Measurements from ENCODE around the gene UBE2Q2. TPM values are rescaled to one million over a fixed set of nuclear protein-coding genes. Genes with fewer than 3 reads are reported as not detected.
"Not testable (repeated sequence)": the region's sequence is repeated elsewhere in the genome, so short reads cannot be mapped to it uniquely, and the experiment has no call there.

UBE2Q2 gene
- total RNA-seq, 1 donor from 2014 or later: 53.2 TPM

DNA sequence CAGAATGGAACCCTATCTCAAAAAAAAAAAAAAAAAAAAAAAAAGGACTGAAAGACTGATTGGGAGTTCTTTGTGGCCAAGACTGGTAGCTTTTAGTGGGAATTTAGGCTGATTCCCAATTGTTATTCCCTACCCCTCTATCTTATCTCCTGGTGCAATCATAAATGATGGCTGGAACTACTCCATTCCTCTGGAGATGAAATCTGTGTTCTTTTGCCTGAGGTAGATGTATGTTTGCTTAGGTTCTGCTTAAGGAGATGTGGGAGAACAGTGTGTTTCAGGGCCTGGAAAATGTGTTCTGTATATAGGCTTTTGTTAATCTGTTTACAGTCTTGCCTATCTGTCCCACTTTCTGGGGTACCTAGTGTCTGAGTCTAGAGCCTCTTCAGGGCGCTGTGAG lies 19.5 kb downstream of the UBE2Q2 start:
- no peak overlapping the region for H3K9ac ChIP-seq (ENCODE audit: low read depth in 1 of 3, low read length in 3 of 3)
- no peaks in the 10 kb centered on the region for H3K27me3 ChIP-seq (ENCODE audit: control insufficient read depth in 3 of 3, insufficient read depth in 3 of 3, low read length in 3 of 3)
- no peak overlapping the region for H3K27ac ChIP-seq (ENCODE audit: low read depth, low read length)
- H3K4me1 ChIP-seq (ENCODE audit: control insufficient read depth in 3 of 3, insufficient read depth in 3 of 3, low read length in 3 of 3): peaks cover 0 to 5% (median 3%) of the 10 kb centered on the region in 3 donors
- no peaks in the 10 kb centered on the region for H3K9me3 ChIP-seq (ENCODE audit: control insufficient read depth in 3 of 3, low read length in 3 of 3)
- H3K4me3 ChIP-seq (ENCODE audit: low read length in 3 of 3): no peak overlapping the region
- H3K36me3 ChIP-seq (ENCODE audit: control insufficient read depth in 3 of 3, insufficient read depth in 3 of 3, low read length in 3 of 3): peaks cover 0 to 3% (median 0%) of the 10 kb centered on the region in 3 donors

DNA sequence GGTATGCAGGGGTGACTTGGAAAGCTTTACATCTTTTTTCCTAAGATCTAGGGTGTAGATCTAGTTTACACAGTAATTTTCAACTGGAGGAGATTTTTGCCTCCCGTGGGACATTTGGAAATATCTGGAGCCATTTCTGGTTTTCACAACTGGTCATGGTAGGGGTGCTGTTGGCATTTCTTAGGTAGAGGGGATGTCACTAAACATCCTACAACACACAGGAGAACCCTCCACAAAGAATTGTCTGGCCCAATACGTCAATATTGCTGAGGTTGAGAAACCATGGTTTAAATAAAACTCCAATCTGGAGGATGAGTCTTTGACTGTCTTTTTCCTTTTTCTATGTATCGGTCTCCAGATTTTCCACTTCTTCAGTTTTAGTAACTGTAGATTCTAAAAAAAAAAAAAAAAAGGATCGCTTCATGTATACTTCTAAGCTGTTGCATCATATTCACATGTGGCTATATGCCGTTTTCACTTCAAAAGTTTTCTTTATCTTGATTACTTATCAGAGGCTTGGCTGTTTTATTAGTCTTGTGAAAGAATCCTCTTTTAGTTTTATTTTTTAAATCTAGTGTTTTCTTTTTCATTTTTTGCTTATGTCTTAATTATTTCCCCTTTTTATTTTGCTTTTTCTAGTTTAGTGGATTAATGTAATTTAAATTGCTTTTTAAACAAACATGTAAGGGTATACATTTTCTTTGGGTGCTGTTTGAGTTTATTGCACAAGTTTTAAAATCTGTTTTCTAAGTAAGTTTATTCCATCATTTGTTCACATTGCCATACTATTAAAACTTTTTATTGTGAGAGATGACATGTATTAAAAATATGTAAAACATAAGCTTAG lies 21.2 kb downstream of the UBE2Q2 start:
- Histone ChIP-seq H3K27me3 (ENCODE audit: control insufficient read depth in 3 of 3, insufficient read depth in 3 of 3, low read length in 3 of 3) (no peaks in the 10 kb centered on the region), H3K27ac (ENCODE audit: low read depth, low read length) (no peak overlapping the region)

DNA sequence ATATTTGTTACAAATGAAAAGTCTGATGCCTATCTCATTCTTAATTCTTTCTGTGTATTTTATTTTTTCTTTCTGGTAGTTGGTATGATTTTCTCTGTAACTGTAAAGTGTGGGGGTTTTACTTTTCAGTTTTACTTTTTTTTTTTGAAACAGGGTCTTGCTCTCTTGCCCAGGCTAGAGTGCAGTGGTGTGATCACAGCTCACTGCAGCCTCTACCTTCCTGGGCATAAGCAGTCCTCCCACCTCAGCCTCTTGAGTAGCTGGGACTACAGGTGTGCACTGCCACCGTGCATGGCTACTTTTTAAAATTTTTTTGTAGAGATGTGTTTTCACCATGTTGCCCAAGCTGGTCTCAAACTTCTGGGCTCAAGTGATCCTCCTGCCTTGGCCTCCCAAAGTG lies 22.8 kb downstream of the UBE2Q2 start:
- not testable (repeated sequence) for H3K36me3 ChIP-seq (ENCODE audit: control insufficient read depth in 3 of 3, insufficient read depth in 3 of 3, low read length in 3 of 3); H3K4me1 ChIP-seq (ENCODE audit: control insufficient read depth in 3 of 3, insufficient read depth in 3 of 3, low read length in 3 of 3); H3K27ac ChIP-seq (ENCODE audit: low read depth, low read length)

More for the DNA sequence above, 21.2 kb downstream of the UBE2Q2 start:
- no peak overlapping the region for H3K9ac ChIP-seq (ENCODE audit: low read depth in 1 of 3, low read length in 3 of 3)
- H3K4me3 ChIP-seq (ENCODE audit: low read length in 3 of 3): no peak overlapping the region
- H3K9me3 ChIP-seq (ENCODE audit: control insufficient read depth in 3 of 3, low read length in 3 of 3): no peaks in the 10 kb centered on the region
- peaks cover 0 to 3% (median 0%) of the 10 kb centered on the region in 3 donors for H3K36me3 ChIP-seq (ENCODE audit: control insufficient read depth in 3 of 3, insufficient read depth in 3 of 3, low read length in 3 of 3)
- peaks cover 0 to 5% (median 3%) of the 10 kb centered on the region in 3 donors for H3K4me1 ChIP-seq (ENCODE audit: control insufficient read depth in 3 of 3, insufficient read depth in 3 of 3, low read length in 3 of 3)

DNA sequence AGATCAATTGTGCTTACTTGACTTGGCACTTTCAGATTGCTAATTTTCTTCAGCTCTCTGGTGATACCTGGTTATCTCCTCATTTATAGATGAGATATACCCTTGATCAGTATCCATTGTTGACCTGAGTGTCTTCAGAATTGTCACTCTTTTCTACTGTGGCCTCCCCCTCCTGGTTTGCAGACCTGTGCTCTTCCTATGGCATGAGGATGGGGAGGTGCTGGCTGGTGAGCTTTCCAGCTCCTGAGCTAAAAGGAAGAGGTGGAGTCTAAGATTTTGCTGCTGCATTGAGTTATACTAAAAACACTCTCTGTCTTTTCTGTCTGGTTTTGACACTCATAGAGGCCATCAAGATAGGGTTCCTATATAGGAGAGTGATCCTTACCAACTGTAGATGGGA lies 23.7 kb downstream of the UBE2Q2 start:
- Histone ChIP-seq H3K4me1 (ENCODE audit: control insufficient read depth in 3 of 3, insufficient read depth in 3 of 3, low read length in 3 of 3) (peaks cover 0 to 1% (median 0%) of the 10 kb centered on the region in 3 donors), H3K27ac (ENCODE audit: low read depth, low read length) (no peak overlapping the region), H3K9me3 (ENCODE audit: control insufficient read depth in 3 of 3, low read length in 3 of 3) (no peaks in the 10 kb centered on the region), H3K9ac (ENCODE audit: low read depth in 1 of 3, low read length in 3 of 3) (no peak overlapping the region), H3K4me3 (ENCODE audit: low read length in 3 of 3) (no peak overlapping the region), H3K27me3 (ENCODE audit: control insufficient read depth in 3 of 3, insufficient read depth in 3 of 3, low read length in 3 of 3) (no peaks in the 10 kb centered on the region), H3K36me3 (ENCODE audit: control insufficient read depth in 3 of 3, insufficient read depth in 3 of 3, low read length in 3 of 3) (peaks cover 0 to 7% (median 0%) of the 10 kb centered on the region in 3 donors)

More for the DNA sequence above, 22.8 kb downstream of the UBE2Q2 start:
- not testable (repeated sequence) for H3K4me3 ChIP-seq (ENCODE audit: low read length in 3 of 3); H3K27me3 ChIP-seq (ENCODE audit: control insufficient read depth in 3 of 3, insufficient read depth in 3 of 3, low read length in 3 of 3); H3K9me3 ChIP-seq (ENCODE audit: control insufficient read depth in 3 of 3, low read length in 3 of 3); H3K9ac ChIP-seq (ENCODE audit: low read depth in 1 of 3, low read length in 3 of 3)

DNA sequence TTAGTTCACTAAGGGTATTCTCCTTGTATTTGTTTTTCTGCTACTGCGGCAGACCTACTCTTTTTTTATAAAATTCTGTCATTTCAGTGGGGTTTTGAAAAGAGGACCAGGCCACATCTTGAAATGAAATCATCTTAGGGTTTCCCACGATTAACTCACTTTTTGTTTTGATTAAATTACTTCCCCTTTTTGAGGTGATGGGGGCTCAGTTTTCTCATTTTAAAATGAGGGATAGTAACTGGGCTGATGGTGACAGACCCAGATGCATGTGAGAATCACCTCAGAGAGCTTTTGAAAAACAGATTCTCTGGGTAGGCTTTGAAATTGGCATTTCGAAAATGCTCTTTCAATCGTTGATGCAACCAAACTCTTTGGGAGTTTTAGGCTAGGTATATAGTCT lies 24.2 kb downstream of the UBE2Q2 start:
- H3K36me3 ChIP-seq (ENCODE audit: control insufficient read depth in 3 of 3, insufficient read depth in 3 of 3, low read length in 3 of 3): peaks cover 0 to 5% (median 0%) of the 10 kb centered on the region in 3 donors
- no peaks in the 10 kb centered on the region for H3K9me3 ChIP-seq (ENCODE audit: control insufficient read depth in 3 of 3, low read length in 3 of 3)
- no peak overlapping the region for H3K4me3 ChIP-seq (ENCODE audit: low read length in 3 of 3)
- no peak overlapping the region for H3K9ac ChIP-seq (ENCODE audit: low read depth in 1 of 3, low read length in 3 of 3)
- no peaks in the 10 kb centered on the region for H3K27me3 ChIP-seq (ENCODE audit: control insufficient read depth in 3 of 3, insufficient read depth in 3 of 3, low read length in 3 of 3)
- no peaks in the 10 kb centered on the region for H3K4me1 ChIP-seq (ENCODE audit: control insufficient read depth in 3 of 3, insufficient read depth in 3 of 3, low read length in 3 of 3)
- H3K27ac ChIP-seq (ENCODE audit: low read depth, low read length): no peak overlapping the region

DNA sequence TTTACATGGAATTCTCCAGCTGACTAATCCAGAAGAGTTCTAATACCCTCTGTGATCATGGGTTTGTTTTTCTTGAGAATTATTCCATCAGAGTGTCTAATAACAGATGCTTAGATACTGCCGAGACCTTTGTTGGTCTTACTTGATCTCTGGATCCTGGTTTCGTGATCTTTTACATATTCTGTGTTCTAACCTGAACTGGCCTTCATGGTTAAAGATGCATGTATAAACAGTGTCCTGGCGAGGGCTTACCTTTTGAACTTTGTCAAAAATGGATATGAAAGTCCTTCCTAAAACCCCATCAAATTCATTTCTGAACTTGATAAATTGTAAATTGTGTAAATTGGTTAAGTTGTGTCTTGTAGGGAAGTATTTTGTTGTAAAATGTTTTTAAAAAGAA lies 24.8 kb downstream of the UBE2Q2 start:
- no peaks in the 10 kb centered on the region for H3K9me3 ChIP-seq (ENCODE audit: control insufficient read depth in 3 of 3, low read length in 3 of 3)
- H3K27ac ChIP-seq (ENCODE audit: low read depth, low read length): no peak overlapping the region
- H3K9ac ChIP-seq (ENCODE audit: low read depth in 1 of 3, low read length in 3 of 3): no peak overlapping the region
- H3K4me1 ChIP-seq (ENCODE audit: control insufficient read depth in 3 of 3, insufficient read depth in 3 of 3, low read length in 3 of 3): no peaks in the 10 kb centered on the region
- H3K27me3 ChIP-seq (ENCODE audit: control insufficient read depth in 3 of 3, insufficient read depth in 3 of 3, low read length in 3 of 3): no peaks in the 10 kb centered on the region
- peaks cover 0 to 5% (median 0%) of the 10 kb centered on the region in 3 donors for H3K36me3 ChIP-seq (ENCODE audit: control insufficient read depth in 3 of 3, insufficient read depth in 3 of 3, low read length in 3 of 3)
- H3K4me3 ChIP-seq (ENCODE audit: low read length in 3 of 3): no peak overlapping the region

DNA sequence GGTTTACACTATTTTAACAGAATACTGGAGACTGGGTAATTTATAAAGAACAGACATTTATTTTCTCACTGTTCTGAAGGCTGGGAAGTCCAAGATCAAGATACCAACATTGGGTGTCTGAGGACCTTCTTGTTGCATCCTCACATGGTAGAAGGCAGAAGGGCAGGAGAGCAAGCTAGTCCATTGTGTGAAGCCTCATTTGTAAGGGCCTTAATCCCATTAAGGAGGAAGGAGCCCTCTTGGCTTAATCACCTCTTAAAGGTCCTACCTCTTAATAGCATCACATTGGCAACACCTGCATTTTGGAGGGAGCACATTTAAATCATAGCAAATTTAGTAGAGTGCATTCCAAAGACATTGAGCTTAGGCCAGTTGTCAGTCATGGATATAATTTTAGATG lies 26.2 kb downstream of the UBE2Q2 start:
- no peaks in the 10 kb centered on the region for H3K9me3 ChIP-seq (ENCODE audit: control insufficient read depth in 3 of 3, low read length in 3 of 3)
- no peaks in the 10 kb centered on the region for H3K4me1 ChIP-seq (ENCODE audit: control insufficient read depth in 3 of 3, insufficient read depth in 3 of 3, low read length in 3 of 3)
- no peaks in the 10 kb centered on the region for H3K27me3 ChIP-seq (ENCODE audit: control insufficient read depth in 3 of 3, insufficient read depth in 3 of 3, low read length in 3 of 3)
- H3K9ac ChIP-seq (ENCODE audit: low read depth in 1 of 3, low read length in 3 of 3): no peak overlapping the region
- peaks cover 7 to 12% (median 9%) of the 10 kb centered on the region in 3 donors for H3K36me3 ChIP-seq (ENCODE audit: control insufficient read depth in 3 of 3, insufficient read depth in 3 of 3, low read length in 3 of 3)
- H3K4me3 ChIP-seq (ENCODE audit: low read length in 3 of 3): no peak overlapping the region
- no peak overlapping the region for H3K27ac ChIP-seq (ENCODE audit: low read depth, low read length)

DNA sequence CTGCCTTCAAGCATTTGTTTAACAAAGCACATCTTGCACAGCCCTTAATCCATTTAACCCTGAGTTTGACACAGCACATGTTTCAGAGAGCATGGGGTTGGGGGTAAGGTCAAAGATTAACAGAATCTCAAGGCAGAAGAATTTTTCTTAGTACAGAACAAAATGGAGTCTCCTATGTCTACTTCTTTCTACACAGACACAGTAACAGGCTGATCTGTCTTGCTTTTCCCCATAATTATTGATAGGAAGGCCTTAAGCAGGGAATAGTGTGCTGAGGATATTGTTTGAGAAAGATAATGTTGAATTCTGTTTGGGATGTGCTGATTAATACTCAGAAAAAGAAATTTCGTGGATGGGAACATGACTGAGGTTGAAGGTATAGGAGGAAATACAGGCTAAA lies 28.3 kb downstream of the UBE2Q2 start:
- H3K27me3 ChIP-seq (ENCODE audit: control insufficient read depth in 3 of 3, insufficient read depth in 3 of 3, low read length in 3 of 3); H3K4me1 ChIP-seq (ENCODE audit: control insufficient read depth in 3 of 3, insufficient read depth in 3 of 3, low read length in 3 of 3); H3K9ac ChIP-seq (ENCODE audit: low read depth in 1 of 3, low read length in 3 of 3); H3K9me3 ChIP-seq (ENCODE audit: control insufficient read depth in 3 of 3, low read length in 3 of 3); H3K27ac ChIP-seq (ENCODE audit: low read depth, low read length); H3K4me3 ChIP-seq (ENCODE audit: low read length in 3 of 3): not testable (repeated sequence)
- peaks cover 9 to 15% (median 12%) of the 10 kb centered on the region in 3 donors for H3K36me3 ChIP-seq (ENCODE audit: control insufficient read depth in 3 of 3, insufficient read depth in 3 of 3, low read length in 3 of 3)

DNA sequence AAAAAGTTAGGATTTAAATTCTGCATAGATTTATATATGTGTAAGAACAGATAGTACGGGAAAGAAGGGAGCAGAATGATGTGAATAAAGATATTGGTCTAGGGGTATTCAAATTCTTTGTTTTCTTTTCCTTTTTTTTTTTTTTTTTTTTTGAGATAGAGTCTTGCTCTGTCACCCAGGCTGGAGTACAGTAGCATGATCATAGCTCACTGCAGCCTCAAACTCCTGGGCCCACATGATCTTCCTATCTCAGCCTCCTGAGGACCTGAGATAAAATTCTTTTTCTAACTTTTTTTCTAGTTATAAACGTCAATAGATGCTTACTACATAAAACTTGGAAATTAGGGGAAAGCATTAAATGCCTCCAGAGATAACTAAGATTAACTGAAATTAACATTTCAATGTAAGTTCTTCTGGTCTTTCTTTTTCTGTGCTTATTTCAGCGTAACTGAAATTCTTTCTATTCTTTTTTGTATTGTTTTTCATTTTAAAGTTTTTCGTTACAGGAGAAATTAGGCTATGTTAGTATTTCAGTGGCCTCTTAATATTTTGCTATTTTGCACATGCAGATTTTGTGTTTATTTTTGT lies 29.2 kb downstream of the UBE2Q2 start:
- Histone ChIP-seq H3K4me1 (ENCODE audit: control insufficient read depth in 3 of 3, insufficient read depth in 3 of 3, low read length in 3 of 3) (no peaks in the 10 kb centered on the region), H3K4me3 (ENCODE audit: low read length in 3 of 3) (no peak overlapping the region), H3K9ac (ENCODE audit: low read depth in 1 of 3, low read length in 3 of 3) (no peak overlapping the region), H3K36me3 (ENCODE audit: control insufficient read depth in 3 of 3, insufficient read depth in 3 of 3, low read length in 3 of 3) (peaks cover 9 to 15% (median 12%) of the 10 kb centered on the region in 3 donors), H3K27me3 (ENCODE audit: control insufficient read depth in 3 of 3, insufficient read depth in 3 of 3, low read length in 3 of 3) (no peaks in the 10 kb centered on the region), H3K9me3 (ENCODE audit: control insufficient read depth in 3 of 3, low read length in 3 of 3) (no peaks in the 10 kb centered on the region), H3K27ac (ENCODE audit: low read depth, low read length) (no peak overlapping the region)

DNA sequence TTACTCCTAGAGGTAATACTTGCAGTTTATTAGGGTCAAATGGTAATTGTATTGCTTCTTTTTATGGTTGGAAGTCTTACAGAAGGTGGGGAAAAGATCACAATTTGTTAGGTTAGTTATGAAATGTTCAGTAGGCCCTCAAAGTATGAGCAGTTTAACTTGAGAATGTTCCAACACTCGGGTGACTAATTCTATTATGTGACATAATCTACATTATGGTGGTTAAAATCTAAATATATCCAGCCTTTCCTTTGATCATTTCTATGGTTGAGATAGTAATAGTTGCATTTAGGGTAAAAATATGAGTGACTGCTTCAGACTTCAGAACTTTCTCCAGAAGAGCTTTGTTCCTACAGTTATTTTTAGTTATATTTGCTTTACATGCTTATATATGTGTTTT lies 40.8 kb downstream of the UBE2Q2 start:
- H3K27ac ChIP-seq (ENCODE audit: low read depth, low read length): no peak overlapping the region
- no peak overlapping the region for H3K4me3 ChIP-seq (ENCODE audit: low read length in 3 of 3)
- H3K9ac ChIP-seq (ENCODE audit: low read depth in 1 of 3, low read length in 3 of 3): no peak overlapping the region
- no peaks in the 10 kb centered on the region for H3K27me3 ChIP-seq (ENCODE audit: control insufficient read depth in 3 of 3, insufficient read depth in 3 of 3, low read length in 3 of 3)
- no peaks in the 10 kb centered on the region for H3K4me1 ChIP-seq (ENCODE audit: control insufficient read depth in 3 of 3, insufficient read depth in 3 of 3, low read length in 3 of 3)
- peaks cover 3 to 6% (median 4%) of the 10 kb centered on the region in 3 donors for H3K36me3 ChIP-seq (ENCODE audit: control insufficient read depth in 3 of 3, insufficient read depth in 3 of 3, low read length in 3 of 3)
- no peaks in the 10 kb centered on the region for H3K9me3 ChIP-seq (ENCODE audit: control insufficient read depth in 3 of 3, low read length in 3 of 3)

All from skeletal muscle tissue (tissue), 4 donors.